Endothelial cell of umbilical vein (primary cell): Measurements from ENCODE around the gene HMCN1. TPM values are rescaled to one million over a fixed set of nuclear protein-coding genes. Genes with fewer than 3 reads are reported as not detected.

Experiments used
- BruUV-seq: library from RNA; stranded (reverse); fragments of 400-500 nt; replicated peaks from 2 replicates; lab custom pipeline; 2021; lab: Mats Ljungman, UMichigan
- CTCF ChIA-PET: fragments of 300-600, 350-600 bp; sonication (Branson Sonifier 250); formaldehyde crosslinking; loops from one replicate; lab custom pipeline; 2021; ENCODE audit warnings: antibody characterized with exemption, inconsistent platforms; lab: Charles Lee
- POLR2A ChIA-PET: fragments of 300-600, 350-600 bp; sonication (Branson Sonifier 250); formaldehyde crosslinking; loops from one replicate; lab custom pipeline; 2021; ENCODE audit warnings: antibody characterized with exemption, inconsistent platforms; lab: Charles Lee
- DNase-seq: peaks from one replicate; pipeline ENCODE4 v3.0.0-alpha.2; 2011; ENCODE audit warnings: low read depth, low spot score
- FAIRE-seq: peaks from 2 replicates; lab custom pipeline; 2011; peaks lifted over from hg19 to GRCh38; lab: Jason Lieb, UNC
- H2AFZ ChIP-seq: 2 replicates; pipeline ENCODE4 v1.6.0; 2012; ENCODE audit warnings: low read depth, low read length, control low read depth, inconsistent platforms
- H3K27ac ChIP-seq: 2 replicates; pipeline ENCODE4 v1.5.1; 2011; ENCODE audit warnings: low read depth, mild to moderate bottlenecking, control low read depth, low read length, moderate library complexity; ENCODE audit not compliant: insufficient read depth
- H3K27me3 ChIP-seq, 2 experiments: 2 replicates each; pipeline versions ENCODE4 v1.6.0 to v1.6.1; 2011; ENCODE audit warnings: low read length in 2 of 2, mixed read lengths in 1 of 2; ENCODE audit not compliant: control insufficient read depth in 2 of 2, insufficient read depth in 2 of 2
- H3K36me3 ChIP-seq, 2 experiments: 2 replicates in 1 of 2; 3 replicates in 1 of 2; pipeline ENCODE4 v1.5.1; 2011; ENCODE audit warnings: low read length in 2 of 2, mild to moderate bottlenecking in 1 of 2, moderate library complexity in 1 of 2; ENCODE audit not compliant: control insufficient read depth in 2 of 2, insufficient read depth in 2 of 2; ENCODE audit errors: extremely low read depth in 1 of 2
- H3K4me1 ChIP-seq: 3 replicates; pipeline ENCODE4 v1.5.1; 2011; ENCODE audit warnings: mild to moderate bottlenecking, low read length; ENCODE audit not compliant: control insufficient read depth, insufficient read depth; ENCODE audit errors: extremely low read depth
- H3K4me2 ChIP-seq: 2 replicates; pipeline ENCODE4 v1.6.1; 2011; ENCODE audit warnings: low read length, control low read depth, mixed read lengths; ENCODE audit not compliant: insufficient read depth
- H3K4me3 ChIP-seq, 3 experiments: fragments of 200-600 bp in 1 of 3; sonication (generic), shearing (Covaris generic) in 1 of 3; replicated peaks in 1 of 3; 2 replicates each; pipeline ENCODE4 v1.5.1; 2011 to 2016; ENCODE audit warnings: control low read depth in 3 of 3, low read length in 3 of 3, mild to moderate bottlenecking in 2 of 3, inconsistent platforms in 1 of 3, low read depth in 1 of 3, moderate library complexity in 1 of 3; ENCODE audit not compliant: insufficient read depth in 1 of 3
- H3K79me2 ChIP-seq: 2 replicates; pipeline ENCODE4 v1.6.0; 2012; ENCODE audit warnings: low read length, inconsistent platforms; ENCODE audit not compliant: control insufficient read depth, insufficient read depth
- H3K9ac ChIP-seq: replicated peaks from 2 replicates; pipeline ENCODE3; 2011; ENCODE audit warnings: low read length, control low read depth; ENCODE audit not compliant: insufficient read depth; ENCODE audit errors: extremely low read depth
- H3K9me1 ChIP-seq: replicated peaks from 3 replicates; pipeline ENCODE4 v1.6.0; 2011; ENCODE audit warnings: mild to moderate bottlenecking, low read length; ENCODE audit not compliant: control insufficient read depth, insufficient read depth; ENCODE audit errors: extremely low read depth
- H3K9me3 ChIP-seq: replicated peaks from 2 replicates; pipeline ENCODE4 v1.5.1; 2012; ENCODE audit warnings: low read length, inconsistent platforms; ENCODE audit not compliant: control insufficient read depth, insufficient read depth
- H4K20me1 ChIP-seq: replicated peaks from 2 replicates; pipeline ENCODE3; 2011; ENCODE audit warnings: mild to moderate bottlenecking, low read length; ENCODE audit not compliant: control insufficient read depth, insufficient read depth; ENCODE audit errors: extremely low read depth
- EZH2 ChIP-seq: IDR thresholded peaks from 2 replicates; pipeline ENCODE4 v1.6.1; 2012; ENCODE audit warnings: borderline replicate concordance, low read depth, mild to moderate bottlenecking, moderate library complexity, low read length, inconsistent platforms; ENCODE audit not compliant: severe bottlenecking
- FOS ChIP-seq: IDR thresholded peaks from 2 replicates; pipeline ENCODE4 v1.6.1; 2011; ENCODE audit warnings: mild to moderate bottlenecking, low read length, moderate library complexity, borderline replicate concordance; ENCODE audit not compliant: insufficient read depth
- GATA2 ChIP-seq: IDR thresholded peaks from 2 replicates; pipeline ENCODE4 v1.7.0; 2011; ENCODE audit warnings: low read depth, mild to moderate bottlenecking, moderate library complexity, mixed read lengths, low read length; ENCODE audit not compliant: insufficient read length, insufficient read depth
- JUN ChIP-seq: IDR thresholded peaks from 2 replicates; pipeline ENCODE4 v1.6.1; 2011; ENCODE audit warnings: borderline replicate concordance, low read depth; ENCODE audit not compliant: insufficient read length, insufficient read depth
- MYC ChIP-seq: IDR thresholded peaks from one replicate; pipeline ENCODE4 v1.6.1; 2011; ENCODE audit warnings: mild to moderate bottlenecking, low read depth, low read length
- POLR2A ChIP-seq: IDR thresholded peaks from 2 replicates; pipeline ENCODE4 v1.6.1; 2012; ENCODE audit warnings: low read depth, mild to moderate bottlenecking, control low read depth, low read length
- POLR2AphosphoS5 ChIP-seq: IDR thresholded peaks from 2 replicates; pipeline ENCODE4 v1.6.1; 2012; ENCODE audit warnings: low read depth, mild to moderate bottlenecking, control low read depth, low read length, moderate library complexity; ENCODE audit not compliant: insufficient read depth
- dilution Hi-C: fragments of 300-500 bp; cut with MboI; formaldehyde crosslinking; loops from one replicate; pipeline ENCODE4 v1.15.0; 2019; ENCODE audit warnings: low sequenced_read_pairs; ENCODE audit not compliant: extremely low pct_ligation_motif_present
- intact Hi-C: fragments of 100-400 bp; cut with micrococcal nuclease; formaldehyde crosslinking; loops from one replicate; pipeline ENCODE4 v1.10.0; 2022
- polyA plus RNA-seq, 4 experiments: library from polyadenylated mRNA; depleted of rRNA in 3 of 4; stranded (reverse) in 3 of 4; unstranded in 1 of 4; fragments of >200 nt; gene quantifications; 2 replicates each; pipeline versions ENCODE4 v1.2.1 to v1.2.3, GENCODE V29; 2011 to 2012; ENCODE audit warnings: missing spikeins in 1 of 4
- total RNA-seq: library from RNA; stranded (reverse); gene quantifications from 2 replicates; pipeline ENCODE4 v1.2.3, GENCODE V29; 2021
- TF ChIP-seq, protein P1 (sequence below), 2 donors: IDR thresholded peaks; 1 replicate in 1 of 2; 2 replicates in 1 of 2; pipeline ENCODE4 v1.5.1; 2011; ENCODE audit warnings: low read length in 2 of 2, mild to moderate bottlenecking in 2 of 2, moderate library complexity in 2 of 2, control low read depth in 1 of 2, inconsistent platforms in 1 of 2, low read depth in 1 of 2; ENCODE audit not compliant: insufficient read depth in 1 of 2; ENCODE audit errors: extremely low read depth in 1 of 2
- TF ChIP-seq, protein P2 (sequence below): IDR thresholded peaks from 2 replicates; pipeline ENCODE4 v1.6.1; 2011; ENCODE audit not compliant: insufficient read depth, insufficient read length

HMCN1 gene
- total and polyA plus RNA-seq, 2 donors (not counting 3 experiments of a cell fraction or from before 2014, with no cell fraction given): 10.3 to 16.0 TPM

DNA sequence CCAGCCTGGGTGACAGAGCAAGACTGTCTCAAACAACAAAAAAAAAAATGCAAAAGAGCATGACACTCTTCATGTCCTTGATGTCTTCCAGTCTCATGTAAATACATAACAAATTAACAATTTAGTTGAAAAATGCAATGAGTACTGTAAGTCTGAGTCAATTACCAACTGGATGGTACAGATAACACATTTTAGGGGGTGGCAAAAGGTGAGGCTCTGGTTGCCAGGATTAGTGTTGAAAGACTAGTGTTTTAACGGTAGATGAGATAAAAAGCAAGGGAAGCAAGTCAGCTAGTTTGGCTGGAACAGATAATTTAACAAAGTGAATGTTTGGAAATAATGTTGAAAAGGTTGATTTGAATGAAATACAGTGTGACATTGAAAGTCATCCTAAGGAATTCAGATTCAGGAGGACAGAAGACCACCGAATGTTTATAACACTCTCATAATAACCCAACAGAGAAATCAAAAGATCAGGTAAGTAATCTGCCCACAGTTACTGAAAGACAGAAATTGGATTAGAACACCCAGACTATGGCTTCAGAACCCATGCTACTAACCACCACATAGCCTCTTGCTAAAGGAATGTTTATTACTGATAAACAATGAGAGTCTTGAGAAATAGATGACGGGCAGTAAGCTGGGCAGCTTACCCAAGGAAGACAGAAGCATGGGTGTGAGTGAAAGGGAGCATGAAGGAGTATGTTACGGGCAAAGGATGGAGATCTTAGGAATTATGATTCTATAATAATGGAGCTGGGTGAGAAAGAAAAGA is 312.4 kb downstream of the HMCN1 start:
- no peak overlapping the region for H3K9ac ChIP-seq
- no peaks in the 10 kb centered on the region for H3K4me1 ChIP-seq
- no peak overlapping the region for H3K4me3 ChIP-seq
- TF ChIP-seq, protein P1, sequence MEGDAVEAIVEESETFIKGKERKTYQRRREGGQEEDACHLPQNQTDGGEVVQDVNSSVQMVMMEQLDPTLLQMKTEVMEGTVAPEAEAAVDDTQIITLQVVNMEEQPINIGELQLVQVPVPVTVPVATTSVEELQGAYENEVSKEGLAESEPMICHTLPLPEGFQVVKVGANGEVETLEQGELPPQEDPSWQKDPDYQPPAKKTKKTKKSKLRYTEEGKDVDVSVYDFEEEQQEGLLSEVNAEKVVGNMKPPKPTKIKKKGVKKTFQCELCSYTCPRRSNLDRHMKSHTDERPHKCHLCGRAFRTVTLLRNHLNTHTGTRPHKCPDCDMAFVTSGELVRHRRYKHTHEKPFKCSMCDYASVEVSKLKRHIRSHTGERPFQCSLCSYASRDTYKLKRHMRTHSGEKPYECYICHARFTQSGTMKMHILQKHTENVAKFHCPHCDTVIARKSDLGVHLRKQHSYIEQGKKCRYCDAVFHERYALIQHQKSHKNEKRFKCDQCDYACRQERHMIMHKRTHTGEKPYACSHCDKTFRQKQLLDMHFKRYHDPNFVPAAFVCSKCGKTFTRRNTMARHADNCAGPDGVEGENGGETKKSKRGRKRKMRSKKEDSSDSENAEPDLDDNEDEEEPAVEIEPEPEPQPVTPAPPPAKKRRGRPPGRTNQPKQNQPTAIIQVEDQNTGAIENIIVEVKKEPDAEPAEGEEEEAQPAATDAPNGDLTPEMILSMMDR (IDR thresholded peaks at IDR 0.05; ENCODE audit: extremely low read depth in 1 of 2, insufficient read depth in 1 of 2, low read depth in 1 of 2, low read length in 2 of 2): no peak
- TF ChIP-seq GATA2 (no peak), MYC (no peak), JUN (no peak), POLR2AphosphoS5 (no peak), POLR2A (no peak), EZH2 (no peak), FOS (no peak)
- TF ChIP-seq, protein P2, sequence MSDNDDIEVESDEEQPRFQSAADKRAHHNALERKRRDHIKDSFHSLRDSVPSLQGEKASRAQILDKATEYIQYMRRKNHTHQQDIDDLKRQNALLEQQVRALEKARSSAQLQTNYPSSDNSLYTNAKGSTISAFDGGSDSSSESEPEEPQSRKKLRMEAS: no peak
- H3K79me2 ChIP-seq: no peaks in the 10 kb centered on the region
- no peaks in the 10 kb centered on the region for H3K9me1 ChIP-seq
- H3K36me3 ChIP-seq: no peaks in the 10 kb centered on the region
- dilution Hi-C loops (no loop called here), intact Hi-C loops (no loop called here)
- no peak overlapping the region for H3K4me2 ChIP-seq
- FAIRE-seq (no peak), DNase-seq (no peak)
- no peaks in the 10 kb centered on the region for H4K20me1 ChIP-seq
- no peaks in the 10 kb centered on the region for H3K27me3 ChIP-seq
- CTCF ChIA-PET: interaction anchor here (0.8 to 1.3 kb wide), 2 partner anchors 8 to 9 kb away, joined by 3 read pairs; no protein-coding TSS in a partner anchor
- H3K9me3 ChIP-seq: no peaks in the 10 kb centered on the region
- POLR2A ChIA-PET: no interaction called here
- BruUV-seq: no TSS peak
- H3K27ac ChIP-seq: no peak overlapping the region
- H2AFZ ChIP-seq: no peak overlapping the region
